ENCODE measurements around the gene MYO9A.
"Not testable (repeated sequence)": the region's sequence is repeated elsewhere in the genome, so short reads cannot be mapped to it uniquely, and the experiment has no call there.

The MYO9A gene

DNA sequence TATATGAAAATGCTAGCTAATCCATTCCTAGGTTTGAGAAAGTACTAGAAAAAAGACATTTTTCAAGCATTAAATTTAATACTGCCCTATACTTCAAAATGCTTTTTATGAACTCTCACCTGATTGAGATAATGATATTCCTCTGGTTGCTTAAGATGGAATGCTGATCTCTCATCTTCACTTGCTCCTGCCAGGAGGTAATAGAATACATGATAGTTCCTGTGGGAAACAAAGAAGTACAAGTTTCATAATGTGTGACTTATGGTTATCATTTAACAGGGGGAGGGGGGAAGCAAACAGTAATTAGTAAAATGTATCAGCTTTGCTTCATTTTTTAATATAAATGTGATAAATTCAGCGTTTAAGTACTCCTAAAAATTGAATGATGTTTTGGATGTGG, 97.2 kb downstream of the MYO9A start:
- H3K27ac ChIP-seq (ENCODE audit: insufficient read depth in 1 of 2, low read depth in 1 of 2, low read length in 2 of 2, poor library complexity in 1 of 2, severe bottlenecking in 2 of 2): no peak overlapping the region
- H3K27me3 ChIP-seq (replicated peaks in 2 of 5; ENCODE audit: control insufficient read depth in 4 of 5, insufficient read depth in 5 of 5, low read length in 4 of 5): no peaks in the 10 kb centered on the region
- H3K4me3 ChIP-seq (ENCODE audit: control insufficient read depth in 1 of 7, extremely low read depth in 1 of 7, insufficient read depth in 4 of 7, low read depth in 2 of 7, low read length in 6 of 7): no peak overlapping the region
- WGBS (ENCODE audit: insufficient coverage): no CpG with 5 or more reads among the region's 1 CpG
- peaks cover 2 to 7% (median 2%) of the 10 kb centered on the region in 4 experiments for H3K36me3 ChIP-seq (ENCODE audit: control insufficient read depth in 4 of 4, insufficient read depth in 4 of 4, low read length in 3 of 4)
- ChIA-PET POLR2A (no interaction called here), CTCF (no interaction called here)
- no peaks in the 10 kb centered on the region for H3K4me1 ChIP-seq (ENCODE audit: control extremely low read depth in 1 of 4, control insufficient read depth in 4 of 4, insufficient read depth in 4 of 4, low read length in 3 of 4)
- peaks cover 0 to 3% (median 0%) of the 10 kb centered on the region in 5 experiments for H3K9me3 ChIP-seq (ENCODE audit: control extremely low read depth in 1 of 5, control insufficient read depth in 4 of 5, insufficient read depth in 2 of 5, low read depth in 1 of 5, low read length in 4 of 5)
- DNase-seq: no peak

DNA sequence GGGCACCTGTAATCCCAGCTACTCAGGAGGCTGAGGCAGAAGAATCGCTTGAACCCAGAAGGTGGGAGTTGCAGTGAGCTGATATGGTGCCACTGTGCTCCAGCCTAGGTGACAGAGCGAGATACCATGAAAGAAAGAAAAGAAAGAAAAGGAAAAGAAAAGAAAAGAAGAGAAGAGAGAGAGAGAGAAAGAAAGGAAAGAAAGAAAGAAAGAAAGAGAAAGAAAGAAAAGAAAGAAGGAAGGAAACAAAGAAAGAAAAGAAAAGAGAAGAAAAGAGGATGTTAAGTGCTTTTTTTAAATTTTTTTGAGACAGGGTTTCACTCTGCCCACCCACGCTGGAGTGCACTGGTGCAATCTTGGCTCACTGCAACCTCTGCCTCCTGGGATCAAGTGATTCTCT, 103.4 kb downstream of the MYO9A start:
- WGBS (ENCODE audit: insufficient coverage): 100% methylated on average over 3 of the region's 3 CpGs
- H3K36me3 ChIP-seq (ENCODE audit: control insufficient read depth in 4 of 4, insufficient read depth in 4 of 4, low read length in 3 of 4); H3K27ac ChIP-seq (ENCODE audit: insufficient read depth in 1 of 2, low read depth in 1 of 2, low read length in 2 of 2, poor library complexity in 1 of 2, severe bottlenecking in 2 of 2); POLR2A ChIA-PET; DNase-seq; CTCF ChIA-PET; H3K4me3 ChIP-seq (ENCODE audit: control insufficient read depth in 1 of 7, extremely low read depth in 1 of 7, insufficient read depth in 4 of 7, low read depth in 2 of 7, low read length in 6 of 7); H3K4me1 ChIP-seq (ENCODE audit: control extremely low read depth in 1 of 4, control insufficient read depth in 4 of 4, insufficient read depth in 4 of 4, low read length in 3 of 4); H3K9me3 ChIP-seq (ENCODE audit: control extremely low read depth in 1 of 5, control insufficient read depth in 4 of 5, insufficient read depth in 2 of 5, low read depth in 1 of 5, low read length in 4 of 5); H3K27me3 ChIP-seq (replicated peaks in 2 of 5; ENCODE audit: control insufficient read depth in 4 of 5, insufficient read depth in 5 of 5, low read length in 4 of 5): not testable (repeated sequence)

DNA sequence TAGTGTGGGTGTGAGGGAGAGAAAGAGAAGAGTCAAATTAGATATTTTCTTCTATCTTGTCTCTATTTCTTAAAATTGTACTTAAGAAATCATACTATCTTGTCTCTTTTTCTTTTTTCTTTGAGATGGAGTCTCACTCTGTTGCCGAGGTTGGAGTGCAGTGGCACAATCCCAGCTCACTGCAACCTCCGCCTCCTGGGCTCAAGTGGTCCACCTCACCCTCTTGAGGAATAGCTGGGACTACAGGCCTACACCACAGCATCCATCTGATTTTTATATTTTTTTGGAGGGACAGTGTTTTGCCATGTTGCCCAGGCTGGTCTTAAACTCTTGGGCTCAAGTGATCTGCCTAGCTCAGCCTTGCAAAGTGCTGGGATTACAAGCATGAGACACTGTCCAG, 104.2 kb downstream of the MYO9A start:
- CTCF ChIA-PET: interaction anchor here (0.6 kb wide), 1 partner anchor 57 kb away, joined by 3 read pairs; no protein-coding TSS in a partner anchor

GRCh38 chr15:72011302-72011942, 106.5 kb downstream of the MYO9A start:
- CTCF ChIA-PET: no interaction called here
- Histone ChIP-seq H3K9me3 (ENCODE audit: control extremely low read depth in 1 of 5, control insufficient read depth in 4 of 5, insufficient read depth in 2 of 5, low read depth in 1 of 5, low read length in 4 of 5) (no peaks in the 10 kb centered on the region), H3K27me3 (replicated peaks in 2 of 5; ENCODE audit: control insufficient read depth in 4 of 5, insufficient read depth in 5 of 5, low read length in 4 of 5) (no peaks in the 10 kb centered on the region), H3K4me1 (ENCODE audit: control extremely low read depth in 1 of 4, control insufficient read depth in 4 of 4, insufficient read depth in 4 of 4, low read length in 3 of 4) (no peaks in the 10 kb centered on the region), H3K4me3 (ENCODE audit: control insufficient read depth in 1 of 7, extremely low read depth in 1 of 7, insufficient read depth in 4 of 7, low read depth in 2 of 7, low read length in 6 of 7) (no peak overlapping the region), H3K36me3 (ENCODE audit: control insufficient read depth in 4 of 4, insufficient read depth in 4 of 4, low read length in 3 of 4) (peaks cover 0 to 6% (median 2%) of the 10 kb centered on the region in 4 experiments), H3K27ac (ENCODE audit: insufficient read depth in 1 of 2, low read depth in 1 of 2, low read length in 2 of 2, poor library complexity in 1 of 2, severe bottlenecking in 2 of 2) (no peak overlapping the region)
- POLR2A ChIA-PET: no interaction called here
- no CpG with 5 or more reads among the region's 2 CpGs for WGBS (ENCODE audit: insufficient coverage)
- DNase-seq: no peak

More for the DNA sequence above, 104.2 kb downstream of the MYO9A start:
- Histone ChIP-seq H3K27ac (ENCODE audit: insufficient read depth in 1 of 2, low read depth in 1 of 2, low read length in 2 of 2, poor library complexity in 1 of 2, severe bottlenecking in 2 of 2) (no peak overlapping the region), H3K9me3 (ENCODE audit: control extremely low read depth in 1 of 5, control insufficient read depth in 4 of 5, insufficient read depth in 2 of 5, low read depth in 1 of 5, low read length in 4 of 5) (no peaks in the 10 kb centered on the region), H3K27me3 (replicated peaks in 2 of 5; ENCODE audit: control insufficient read depth in 4 of 5, insufficient read depth in 5 of 5, low read length in 4 of 5) (no peaks in the 10 kb centered on the region), H3K4me1 (ENCODE audit: control extremely low read depth in 1 of 4, control insufficient read depth in 4 of 4, insufficient read depth in 4 of 4, low read length in 3 of 4) (no peaks in the 10 kb centered on the region), H3K4me3 (ENCODE audit: control insufficient read depth in 1 of 7, extremely low read depth in 1 of 7, insufficient read depth in 4 of 7, low read depth in 2 of 7, low read length in 6 of 7) (no peak overlapping the region), H3K36me3 (ENCODE audit: control insufficient read depth in 4 of 4, insufficient read depth in 4 of 4, low read length in 3 of 4) (peaks cover 0 to 5% (median under 1%) of the 10 kb centered on the region in 4 experiments)
- POLR2A ChIA-PET: interaction anchor here (0.6 kb wide), 1 partner anchor 44 kb away, joined by 3 read pairs; no protein-coding TSS in a partner anchor
- no peak for DNase-seq
- no CpG with 5 or more reads among the region's 2 CpGs for WGBS (ENCODE audit: insufficient coverage)

GRCh38 chr15:72009222-72009621, 108.7 kb downstream of the MYO9A start:
- H3K27ac ChIP-seq (ENCODE audit: insufficient read depth in 1 of 2, low read depth in 1 of 2, low read length in 2 of 2, poor library complexity in 1 of 2, severe bottlenecking in 2 of 2): no peak overlapping the region
- H3K27me3 ChIP-seq (replicated peaks in 2 of 5; ENCODE audit: control insufficient read depth in 4 of 5, insufficient read depth in 5 of 5, low read length in 4 of 5): no peaks in the 10 kb centered on the region
- H3K36me3 ChIP-seq (ENCODE audit: control insufficient read depth in 4 of 4, insufficient read depth in 4 of 4, low read length in 3 of 4): peaks cover 0 to 8% (median 2%) of the 10 kb centered on the region in 4 experiments
- H3K9me3 ChIP-seq (ENCODE audit: control extremely low read depth in 1 of 5, control insufficient read depth in 4 of 5, insufficient read depth in 2 of 5, low read depth in 1 of 5, low read length in 4 of 5): no peaks in the 10 kb centered on the region
- ChIA-PET POLR2A (no interaction called here), CTCF (no interaction called here)
- DNase-seq: no peak
- 100% methylated on average over 2 of the region's 2 CpGs for WGBS (ENCODE audit: insufficient coverage)
- no peak overlapping the region for H3K4me3 ChIP-seq (ENCODE audit: control insufficient read depth in 1 of 7, extremely low read depth in 1 of 7, insufficient read depth in 4 of 7, low read depth in 2 of 7, low read length in 6 of 7)
- no peaks in the 10 kb centered on the region for H3K4me1 ChIP-seq (ENCODE audit: control extremely low read depth in 1 of 4, control insufficient read depth in 4 of 4, insufficient read depth in 4 of 4, low read length in 3 of 4)

- 100% methylated on average over 1 of the region's 4 CpGs for WGBS (ENCODE audit: insufficient coverage)
- DNase-seq: no peak
- CTCF ChIA-PET: no interaction called here
- Histone ChIP-seq H3K4me1 (ENCODE audit: control extremely low read depth in 1 of 4, control insufficient read depth in 4 of 4, insufficient read depth in 4 of 4, low read length in 3 of 4) (no peaks in the 10 kb centered on the region), H3K27ac (ENCODE audit: insufficient read depth in 1 of 2, low read depth in 1 of 2, low read length in 2 of 2, poor library complexity in 1 of 2, severe bottlenecking in 2 of 2) (no peak overlapping the region), H3K36me3 (ENCODE audit: control insufficient read depth in 4 of 4, insufficient read depth in 4 of 4, low read length in 3 of 4) (peaks cover 0 to 8% (median 2%) of the 10 kb centered on the region in 4 experiments), H3K4me3 (ENCODE audit: control insufficient read depth in 1 of 7, extremely low read depth in 1 of 7, insufficient read depth in 4 of 7, low read depth in 2 of 7, low read length in 6 of 7) (no peak overlapping the region), H3K9me3 (ENCODE audit: control extremely low read depth in 1 of 5, control insufficient read depth in 4 of 5, insufficient read depth in 2 of 5, low read depth in 1 of 5, low read length in 4 of 5) (no peaks in the 10 kb centered on the region), H3K27me3 (replicated peaks in 2 of 5; ENCODE audit: control insufficient read depth in 4 of 5, insufficient read depth in 5 of 5, low read length in 4 of 5) (no peaks in the 10 kb centered on the region)
- POLR2A ChIA-PET: no interaction called here
These were observed 111.6 kb downstream of the MYO9A start for GRCh38 chr15:72006382-72006781.

DNA sequence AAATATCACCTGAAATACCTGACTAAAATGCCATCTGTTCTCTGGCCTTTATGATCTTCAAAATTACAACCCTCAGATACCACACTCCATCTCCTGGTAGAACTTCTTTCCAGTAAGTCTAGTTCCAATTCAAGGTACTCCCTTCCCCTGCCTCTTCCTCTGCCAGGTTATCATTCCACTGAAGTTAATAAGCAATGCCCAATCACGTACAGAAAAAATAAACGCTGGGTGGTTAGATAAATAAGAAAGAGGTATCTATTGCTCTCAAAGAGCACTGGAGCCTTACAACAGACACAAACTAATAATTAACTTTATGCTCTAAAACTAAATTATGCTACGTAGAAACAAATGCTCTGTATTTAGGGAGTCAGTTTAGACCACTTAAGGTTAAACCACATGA, 112.5 kb downstream of the MYO9A start:
- H3K4me3 ChIP-seq (ENCODE audit: control insufficient read depth in 1 of 7, extremely low read depth in 1 of 7, insufficient read depth in 4 of 7, low read depth in 2 of 7, low read length in 6 of 7): no peak overlapping the region
- H3K27ac ChIP-seq (ENCODE audit: insufficient read depth in 1 of 2, low read depth in 1 of 2, low read length in 2 of 2, poor library complexity in 1 of 2, severe bottlenecking in 2 of 2): no peak overlapping the region
- WGBS (ENCODE audit: insufficient coverage): no CpG with 5 or more reads among the region's 3 CpGs
- no peak for DNase-seq
- H3K4me1 ChIP-seq (ENCODE audit: control extremely low read depth in 1 of 4, control insufficient read depth in 4 of 4, insufficient read depth in 4 of 4, low read length in 3 of 4): no peaks in the 10 kb centered on the region
- no peaks in the 10 kb centered on the region for H3K9me3 ChIP-seq (ENCODE audit: control extremely low read depth in 1 of 5, control insufficient read depth in 4 of 5, insufficient read depth in 2 of 5, low read depth in 1 of 5, low read length in 4 of 5)
- ChIA-PET POLR2A (no interaction called here), CTCF (no interaction called here)
- H3K27me3 ChIP-seq (replicated peaks in 2 of 5; ENCODE audit: control insufficient read depth in 4 of 5, insufficient read depth in 5 of 5, low read length in 4 of 5): no peaks in the 10 kb centered on the region
- peaks cover 0 to 8% (median 2%) of the 10 kb centered on the region in 4 experiments for H3K36me3 ChIP-seq (ENCODE audit: control insufficient read depth in 4 of 4, insufficient read depth in 4 of 4, low read length in 3 of 4)
